Measurements from ENCODE around the gene H3-3A. TPM values are rescaled to one million over a fixed set of nuclear protein-coding genes. Genes with fewer than 3 reads are reported as not detected.

Gene H3-3A
- total and polyA plus RNA-seq, 5 donors from 2014 or later, result 408 to 1,137 (median 967) TPM

- peak overlapping the region; percentile 74 to 99 (median 96) for H3K27ac Mint-ChIP-seq
- no peaks in the 10 kb centered on the region for H3K9me3 Mint-ChIP-seq
- Histone ChIP-seq H3K27ac (ENCODE audit: insufficient read depth, low read length, poor library complexity, severe bottlenecking) (peak overlapping the region; percentile 97), H3K4me1 (ENCODE audit: control insufficient read depth, insufficient read depth, low read length, poor library complexity, severe bottlenecking) (peaks cover 65% of the 10 kb centered on the region), H3K4me3 (ENCODE audit: low read depth, low read length) (peak overlapping the region; percentile 100), H3K27me3 (ENCODE audit: control insufficient read depth, insufficient read depth, low read length) (no peaks in the 10 kb centered on the region), H3K36me3 (ENCODE audit: control insufficient read depth, insufficient read depth, low read length) (peaks cover 38% of the 10 kb centered on the region), H3K9me3 (ENCODE audit: control insufficient read depth in 2 of 2, low read length in 2 of 2) (no peaks in the 10 kb centered on the region)
- H3K36me3 Mint-ChIP-seq, result peaks cover 36% of the 10 kb centered on the region
- ATAC-seq (ENCODE audit: low read depth in 2 of 2), result peak in 1 of 2 donors; percentile 14
- DNase-seq, result peak; percentile 36 to 84 (median 71)
- peaks cover 19 to 67% (median 47%) of the 10 kb centered on the region in 4 donors for H3K4me1 Mint-ChIP-seq
- H3K27me3 Mint-ChIP-seq, result peaks cover 5% of the 10 kb centered on the region
- H3K4me3 Mint-ChIP-seq, result peak overlapping the region; percentile 89 to 100 (median 96)
Measured at GRCh38 chr1:226064816-226065248, 2.3 kb downstream of the H3-3A start.

GRCh38 chr1:226066415-226067078 lies 4.0 kb downstream of the H3-3A start:
- no peak overlapping the region for H3K27ac ChIP-seq (ENCODE audit: insufficient read depth, low read length, poor library complexity, severe bottlenecking)
- Mint-ChIP-seq H3K9me3 (no peaks in the 10 kb centered on the region), H3K27ac (no peak overlapping the region), H3K36me3 (peaks cover 43% of the 10 kb centered on the region), H3K27me3 (peaks cover 5% of the 10 kb centered on the region), H3K4me3 (peak overlapping the region; percentile 77 to 100 (median 86)), H3K4me1 (peaks cover 12 to 68% (median 47%) of the 10 kb centered on the region in 4 donors)
- H3K27me3 ChIP-seq (ENCODE audit: control insufficient read depth, insufficient read depth, low read length), result no peaks in the 10 kb centered on the region
- H3K36me3 ChIP-seq (ENCODE audit: control insufficient read depth, insufficient read depth, low read length), result peaks cover 46% of the 10 kb centered on the region
- ATAC-seq (ENCODE audit: low read depth in 2 of 2), result no peak
- peak overlapping the region; percentile 100 for H3K4me3 ChIP-seq (ENCODE audit: low read depth, low read length)
- DNase-seq, result no peak
- no peaks in the 10 kb centered on the region for H3K9me3 ChIP-seq (ENCODE audit: control insufficient read depth in 2 of 2, low read length in 2 of 2)
- H3K4me1 ChIP-seq (ENCODE audit: control insufficient read depth, insufficient read depth, low read length, poor library complexity, severe bottlenecking), result peaks cover 58% of the 10 kb centered on the region

- H3K4me3 Mint-ChIP-seq, result peak overlapping the region in 3 of 4 donors; percentile 3 to 62 (median 38)
- no peaks in the 10 kb centered on the region for H3K27me3 Mint-ChIP-seq
- H3K27ac Mint-ChIP-seq, result peak overlapping the region; percentile 35 to 95 (median 77)
- Histone ChIP-seq H3K36me3 (ENCODE audit: control insufficient read depth, insufficient read depth, low read length) (peaks cover 66% of the 10 kb centered on the region), H3K4me1 (ENCODE audit: control insufficient read depth, insufficient read depth, low read length, poor library complexity, severe bottlenecking) (peaks cover 61% of the 10 kb centered on the region), H3K27me3 (ENCODE audit: control insufficient read depth, insufficient read depth, low read length) (no peaks in the 10 kb centered on the region), H3K27ac (ENCODE audit: insufficient read depth, low read length, poor library complexity, severe bottlenecking) (peak overlapping the region; percentile 45), H3K9me3 (ENCODE audit: control insufficient read depth in 2 of 2, low read length in 2 of 2) (no peaks in the 10 kb centered on the region), H3K4me3 (ENCODE audit: low read depth, low read length) (no peak overlapping the region)
- H3K4me1 Mint-ChIP-seq, result peaks cover 8 to 78% (median 57%) of the 10 kb centered on the region in 4 donors
- H3K9me3 Mint-ChIP-seq, result no peaks in the 10 kb centered on the region
- peaks cover 49% of the 10 kb centered on the region for H3K36me3 Mint-ChIP-seq
- DNase-seq (peak in 1 of 3 donors; percentile 29), ATAC-seq (ENCODE audit: low read depth in 2 of 2) (peak; percentile 26 to 29)
Measured at GRCh38 chr1:226069811-226070489, 7.4 kb downstream of the H3-3A start.

GRCh38 chr1:226072347-226072746 lies 9.8 kb downstream of the H3-3A start:
- H3K36me3 ChIP-seq (ENCODE audit: control insufficient read depth, insufficient read depth, low read length), result peaks cover 45% of the 10 kb centered on the region

GRCh38 chr1:226073184-226073950 lies 10.9 kb downstream of the H3-3A start:
- peaks cover 33% of the 10 kb centered on the region for H3K36me3 Mint-ChIP-seq
- no peaks in the 10 kb centered on the region for H3K27me3 Mint-ChIP-seq
- peak overlapping the region in 2 of 4 donors; percentile 7 to 32 for H3K4me3 Mint-ChIP-seq
- no peaks in the 10 kb centered on the region for H3K9me3 Mint-ChIP-seq
- H3K27ac Mint-ChIP-seq, result peak overlapping the region in 1 of 3 donors; percentile 74
- H3K4me3 ChIP-seq (ENCODE audit: low read depth, low read length), result no peak overlapping the region
- H3K27me3 ChIP-seq (ENCODE audit: control insufficient read depth, insufficient read depth, low read length), result no peaks in the 10 kb centered on the region
- peaks cover 41% of the 10 kb centered on the region for H3K36me3 ChIP-seq (ENCODE audit: control insufficient read depth, insufficient read depth, low read length)
- H3K4me1 Mint-ChIP-seq, result peaks cover 0 to 48% (median 32%) of the 10 kb centered on the region in 4 donors
- ATAC-seq (ENCODE audit: low read depth in 2 of 2) (no peak), DNase-seq (no peak)
- no peak overlapping the region for H3K27ac ChIP-seq (ENCODE audit: insufficient read depth, low read length, poor library complexity, severe bottlenecking)
- H3K9me3 ChIP-seq (ENCODE audit: control insufficient read depth in 2 of 2, low read length in 2 of 2), result no peaks in the 10 kb centered on the region
- peaks cover 27% of the 10 kb centered on the region for H3K4me1 ChIP-seq (ENCODE audit: control insufficient read depth, insufficient read depth, low read length, poor library complexity, severe bottlenecking)

More at GRCh38 chr1:226072347-226072746, 9.8 kb downstream of the H3-3A start:
- no peak overlapping the region for H3K4me3 ChIP-seq (ENCODE audit: low read depth, low read length)
- DNase-seq, result no peak
- H3K9me3 ChIP-seq (ENCODE audit: control insufficient read depth in 2 of 2, low read length in 2 of 2), result no peaks in the 10 kb centered on the region
- peaks cover 0 to 59% (median 38%) of the 10 kb centered on the region in 4 donors for H3K4me1 Mint-ChIP-seq
- peaks cover 39% of the 10 kb centered on the region for H3K36me3 Mint-ChIP-seq
- no peak overlapping the region for H3K4me3 Mint-ChIP-seq
- no peaks in the 10 kb centered on the region for H3K27me3 ChIP-seq (ENCODE audit: control insufficient read depth, insufficient read depth, low read length)
- no peak overlapping the region for H3K27ac Mint-ChIP-seq
- no peak for ATAC-seq (ENCODE audit: low read depth in 2 of 2)
- peaks cover 37% of the 10 kb centered on the region for H3K4me1 ChIP-seq (ENCODE audit: control insufficient read depth, insufficient read depth, low read length, poor library complexity, severe bottlenecking)
- H3K27me3 Mint-ChIP-seq, result no peaks in the 10 kb centered on the region
- no peaks in the 10 kb centered on the region for H3K9me3 Mint-ChIP-seq
- H3K27ac ChIP-seq (ENCODE audit: insufficient read depth, low read length, poor library complexity, severe bottlenecking), result no peak overlapping the region

- Mint-ChIP-seq H3K27ac (peak overlapping the region in 2 of 3 donors; percentile 8 to 74), H3K4me1 (peaks cover 0 to 42% (median 26%) of the 10 kb centered on the region in 4 donors), H3K27me3 (no peaks in the 10 kb centered on the region), H3K4me3 (peak overlapping the region in 1 of 4 donors; percentile 7), H3K9me3 (no peaks in the 10 kb centered on the region), H3K36me3 (peaks cover 27% of the 10 kb centered on the region)
- DNase-seq (no peak), ATAC-seq (ENCODE audit: low read depth in 2 of 2) (no peak)
- Histone ChIP-seq H3K36me3 (ENCODE audit: control insufficient read depth, insufficient read depth, low read length) (peaks cover 34% of the 10 kb centered on the region), H3K9me3 (ENCODE audit: control insufficient read depth in 2 of 2, low read length in 2 of 2) (no peaks in the 10 kb centered on the region), H3K27ac (ENCODE audit: insufficient read depth, low read length, poor library complexity, severe bottlenecking) (no peak overlapping the region), H3K27me3 (ENCODE audit: control insufficient read depth, insufficient read depth, low read length) (no peaks in the 10 kb centered on the region), H3K4me1 (ENCODE audit: control insufficient read depth, insufficient read depth, low read length, poor library complexity, severe bottlenecking) (peaks cover 20% of the 10 kb centered on the region), H3K4me3 (ENCODE audit: low read depth, low read length) (no peak overlapping the region)
Measured at GRCh38 chr1:226074046-226074445, 11.5 kb downstream of the H3-3A start.

- Histone ChIP-seq H3K9me3 (ENCODE audit: control insufficient read depth in 2 of 2, low read length in 2 of 2) (no peaks in the 10 kb centered on the region), H3K4me1 (ENCODE audit: control insufficient read depth, insufficient read depth, low read length, poor library complexity, severe bottlenecking) (peaks cover 9% of the 10 kb centered on the region), H3K27me3 (ENCODE audit: control insufficient read depth, insufficient read depth, low read length) (no peaks in the 10 kb centered on the region), H3K36me3 (ENCODE audit: control insufficient read depth, insufficient read depth, low read length) (peaks cover 20% of the 10 kb centered on the region), H3K27ac (ENCODE audit: insufficient read depth, low read length, poor library complexity, severe bottlenecking) (no peak overlapping the region), H3K4me3 (ENCODE audit: low read depth, low read length) (no peak overlapping the region)
- H3K9me3 Mint-ChIP-seq, result no peaks in the 10 kb centered on the region
- no peaks in the 10 kb centered on the region for H3K27me3 Mint-ChIP-seq
- DNase-seq, result no peak
- peaks cover 15% of the 10 kb centered on the region for H3K36me3 Mint-ChIP-seq
- H3K27ac Mint-ChIP-seq, result peak overlapping the region in 1 of 3 donors; percentile 43
- H3K4me1 Mint-ChIP-seq, result peaks cover 5 to 27% (median 10%) of the 10 kb centered on the region in 4 donors
- no peak overlapping the region for H3K4me3 Mint-ChIP-seq
- ATAC-seq (ENCODE audit: low read depth in 2 of 2), result no peak
Measured at GRCh38 chr1:226076378-226076777, 13.9 kb downstream of the H3-3A start.

Data from CD4-positive, CD25-positive, alpha-beta regulatory T cell (primary cell).